Panc1 (cell line): ENCODE data around the gene MAD1L1. TPM values are rescaled to one million over a fixed set of nuclear protein-coding genes. Genes with fewer than 3 reads are reported as not detected.

Experiments
- ATAC-seq: fragments of 200-7000 bp; cut with Tn5 transposase; 2 replicates; pipeline ENCODE4 v1.9.1; 2020; ENCODE audit warnings: mild to moderate bottlenecking, moderate library complexity
- BruUV-seq: library from RNA; stranded (reverse); fragments of 400-500 nt; replicated peaks from 2 replicates; lab custom pipeline; 2021; lab: Mats Ljungman, UMichigan
- CTCF ChIA-PET: fragments of 300-600 bp; sonication (Branson Sonifier 250); formaldehyde crosslinking; loops from one replicate; lab custom pipeline; 2022; ENCODE audit warnings: antibody characterized with exemption; lab: Charles Lee
- POLR2A ChIA-PET: fragments of 300-600 bp; sonication (Branson Sonifier 250); formaldehyde crosslinking; loops from one replicate; lab custom pipeline; 2022; ENCODE audit warnings: antibody characterized with exemption; lab: Charles Lee
- DNase-seq: peaks from one replicate; pipeline ENCODE4 v3.0.0-alpha.2; 2010; ENCODE audit warnings: low read depth, low spot score
- H3K27ac ChIP-seq: 2 replicates; pipeline ENCODE4 v1.5.1; 2011; ENCODE audit warnings: mild to moderate bottlenecking, low read length, inconsistent platforms
- H3K27me3 ChIP-seq: fragments of 200-500 bp; sonication (Bioruptor generic); 2 replicates; pipeline ENCODE4 v1.6.0; 2014; ENCODE audit warnings: low read length, inconsistent platforms; ENCODE audit not compliant: control insufficient read depth, insufficient read depth
- H3K36me3 ChIP-seq: fragments of 200-500 bp; sonication (Bioruptor generic); 2 replicates; pipeline ENCODE4 v1.5.1; 2014; ENCODE audit warnings: inconsistent platforms, mild to moderate bottlenecking, low read length, moderate library complexity; ENCODE audit not compliant: control insufficient read depth, insufficient read depth
- H3K4me1 ChIP-seq: 2 replicates; pipeline ENCODE4 v1.5.1; 2011; ENCODE audit warnings: inconsistent platforms, mild to moderate bottlenecking, low read length, moderate library complexity; ENCODE audit not compliant: control insufficient read depth, insufficient read depth
- H3K4me3 ChIP-seq, 2 experiments: 2 replicates each; pipeline ENCODE4 v1.5.1; 2011 to 2012; ENCODE audit warnings: low read depth in 2 of 2, low read length in 2 of 2, mild to moderate bottlenecking in 2 of 2, inconsistent platforms in 1 of 2, moderate library complexity in 1 of 2
- H3K9me3 ChIP-seq: fragments of 200-500 bp; sonication (Bioruptor generic); 2 replicates; pipeline ENCODE4 v1.5.1; 2014; ENCODE audit warnings: low read depth, mild to moderate bottlenecking, inconsistent platforms, low read length, moderate library complexity; ENCODE audit not compliant: control insufficient read depth, insufficient read depth
- POLR2AphosphoS5 ChIP-seq: IDR thresholded peaks from 2 replicates; pipeline ENCODE4 v1.6.1; 2012; ENCODE audit warnings: mild to moderate bottlenecking, low read depth, low read length, moderate library complexity
- SIN3A ChIP-seq: IDR thresholded peaks from 2 replicates; pipeline ENCODE4 v1.6.1; 2012; ENCODE audit warnings: low read depth, mild to moderate bottlenecking, low read length, moderate library complexity, borderline replicate concordance; ENCODE audit not compliant: insufficient read depth
- TCF7L2 ChIP-seq: IDR thresholded peaks from 2 replicates; pipeline ENCODE4 v1.6.1; 2011; ENCODE audit warnings: mild to moderate bottlenecking, low read depth, low read length, inconsistent platforms
- in situ Hi-C: cut with HindIII; loops from 2 replicates; pipeline ENCODE4 v1.10.0; 2016; ENCODE audit warnings: low sequenced_read_pairs, low pct_unique_long_range_greater_than_20kb
- intact Hi-C: fragments of 100-400 bp; cut with micrococcal nuclease; formaldehyde crosslinking; loops from one replicate; pipeline ENCODE4 v1.10.0; 2022; ENCODE audit not compliant: unreplicated experiment
- total RNA-seq: library from RNA; stranded (reverse); gene quantifications from one replicate; pipeline ENCODE4 v1.2.1, GENCODE V29; 2021; ENCODE audit not compliant: unreplicated experiment
- TF ChIP-seq, protein P1 (sequence below): fragments of 450-650 bp; IDR thresholded peaks from 2 replicates; pipeline ENCODE4 v1.5.1; 2017; ENCODE audit warnings: mild to moderate bottlenecking
- TF ChIP-seq, protein P2 (sequence below), 2 experiments: IDR thresholded peaks; 2 replicates each; pipeline ENCODE4 v1.6.1; 2011 to 2012; ENCODE audit warnings: low read depth in 2 of 2, control low read depth in 1 of 2, low read length in 1 of 2, mild to moderate bottlenecking in 1 of 2, moderate library complexity in 1 of 2; ENCODE audit not compliant: insufficient read depth in 1 of 2

Gene MAD1L1
- total RNA-seq, 1 experiment from 2014 or later = 70.8 TPM

DNA sequence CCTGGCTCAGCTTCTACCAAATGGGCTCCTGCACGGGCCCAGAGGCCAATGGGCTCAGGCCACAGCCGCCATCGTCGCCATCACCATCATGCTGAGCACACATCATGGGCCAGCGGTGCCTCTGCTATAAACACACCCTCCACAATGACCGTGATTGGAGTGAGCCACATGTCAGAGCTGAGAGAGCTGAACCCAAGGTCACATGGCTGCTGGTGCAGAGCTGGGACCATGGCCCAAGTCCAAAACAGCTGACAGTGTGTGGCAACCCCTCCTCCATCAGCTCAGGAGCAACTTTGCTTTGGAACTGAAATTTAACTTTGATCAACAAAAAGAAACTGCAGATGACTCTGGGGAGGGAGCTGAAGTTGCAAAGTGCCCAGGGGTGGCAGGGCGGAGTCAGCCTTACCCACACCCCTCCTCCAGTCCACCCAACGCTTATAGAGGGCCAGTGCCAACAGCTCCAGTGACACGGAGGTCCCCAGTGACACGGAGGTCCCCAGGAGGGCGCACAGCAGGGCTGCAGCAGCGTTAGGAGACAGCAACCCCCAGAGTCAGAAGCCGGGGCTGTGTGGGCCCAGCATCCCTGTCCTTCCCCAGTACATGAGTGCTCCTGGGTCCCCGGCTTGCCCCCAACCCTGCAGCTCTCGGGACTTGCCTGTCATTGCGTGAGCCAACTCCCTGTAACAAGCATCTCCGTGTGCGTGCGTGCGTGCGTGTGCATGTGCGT lies 313.0 kb downstream of the MAD1L1 start:
- H3K27me3 ChIP-seq = no peaks in the 10 kb centered on the region
- no TSS peak for BruUV-seq
- POLR2A ChIA-PET = no interaction called here
- H3K27ac ChIP-seq = no peak overlapping the region
- TF ChIP-seq SIN3A (no peak), POLR2AphosphoS5 (no peak), TCF7L2 (no peak)
- TF ChIP-seq, protein P1, sequence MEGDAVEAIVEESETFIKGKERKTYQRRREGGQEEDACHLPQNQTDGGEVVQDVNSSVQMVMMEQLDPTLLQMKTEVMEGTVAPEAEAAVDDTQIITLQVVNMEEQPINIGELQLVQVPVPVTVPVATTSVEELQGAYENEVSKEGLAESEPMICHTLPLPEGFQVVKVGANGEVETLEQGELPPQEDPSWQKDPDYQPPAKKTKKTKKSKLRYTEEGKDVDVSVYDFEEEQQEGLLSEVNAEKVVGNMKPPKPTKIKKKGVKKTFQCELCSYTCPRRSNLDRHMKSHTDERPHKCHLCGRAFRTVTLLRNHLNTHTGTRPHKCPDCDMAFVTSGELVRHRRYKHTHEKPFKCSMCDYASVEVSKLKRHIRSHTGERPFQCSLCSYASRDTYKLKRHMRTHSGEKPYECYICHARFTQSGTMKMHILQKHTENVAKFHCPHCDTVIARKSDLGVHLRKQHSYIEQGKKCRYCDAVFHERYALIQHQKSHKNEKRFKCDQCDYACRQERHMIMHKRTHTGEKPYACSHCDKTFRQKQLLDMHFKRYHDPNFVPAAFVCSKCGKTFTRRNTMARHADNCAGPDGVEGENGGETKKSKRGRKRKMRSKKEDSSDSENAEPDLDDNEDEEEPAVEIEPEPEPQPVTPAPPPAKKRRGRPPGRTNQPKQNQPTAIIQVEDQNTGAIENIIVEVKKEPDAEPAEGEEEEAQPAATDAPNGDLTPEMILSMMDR = no peak
- TF ChIP-seq, protein P2, sequence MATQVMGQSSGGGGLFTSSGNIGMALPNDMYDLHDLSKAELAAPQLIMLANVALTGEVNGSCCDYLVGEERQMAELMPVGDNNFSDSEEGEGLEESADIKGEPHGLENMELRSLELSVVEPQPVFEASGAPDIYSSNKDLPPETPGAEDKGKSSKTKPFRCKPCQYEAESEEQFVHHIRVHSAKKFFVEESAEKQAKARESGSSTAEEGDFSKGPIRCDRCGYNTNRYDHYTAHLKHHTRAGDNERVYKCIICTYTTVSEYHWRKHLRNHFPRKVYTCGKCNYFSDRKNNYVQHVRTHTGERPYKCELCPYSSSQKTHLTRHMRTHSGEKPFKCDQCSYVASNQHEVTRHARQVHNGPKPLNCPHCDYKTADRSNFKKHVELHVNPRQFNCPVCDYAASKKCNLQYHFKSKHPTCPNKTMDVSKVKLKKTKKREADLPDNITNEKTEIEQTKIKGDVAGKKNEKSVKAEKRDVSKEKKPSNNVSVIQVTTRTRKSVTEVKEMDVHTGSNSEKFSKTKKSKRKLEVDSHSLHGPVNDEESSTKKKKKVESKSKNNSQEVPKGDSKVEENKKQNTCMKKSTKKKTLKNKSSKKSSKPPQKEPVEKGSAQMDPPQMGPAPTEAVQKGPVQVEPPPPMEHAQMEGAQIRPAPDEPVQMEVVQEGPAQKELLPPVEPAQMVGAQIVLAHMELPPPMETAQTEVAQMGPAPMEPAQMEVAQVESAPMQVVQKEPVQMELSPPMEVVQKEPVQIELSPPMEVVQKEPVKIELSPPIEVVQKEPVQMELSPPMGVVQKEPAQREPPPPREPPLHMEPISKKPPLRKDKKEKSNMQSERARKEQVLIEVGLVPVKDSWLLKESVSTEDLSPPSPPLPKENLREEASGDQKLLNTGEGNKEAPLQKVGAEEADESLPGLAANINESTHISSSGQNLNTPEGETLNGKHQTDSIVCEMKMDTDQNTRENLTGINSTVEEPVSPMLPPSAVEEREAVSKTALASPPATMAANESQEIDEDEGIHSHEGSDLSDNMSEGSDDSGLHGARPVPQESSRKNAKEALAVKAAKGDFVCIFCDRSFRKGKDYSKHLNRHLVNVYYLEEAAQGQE (IDR thresholded peaks at IDR 0.05; ENCODE audit: insufficient read depth in 1 of 2, low read depth in 2 of 2, low read length in 1 of 2) = no peak
- intact Hi-C loops (no loop called here), in situ Hi-C loops (no loop called here)
- no peak for DNase-seq
- no peaks in the 10 kb centered on the region for H3K9me3 ChIP-seq
- ATAC-seq = no peak
- no peaks in the 10 kb centered on the region for H3K36me3 ChIP-seq
- no peak overlapping the region for H3K4me3 ChIP-seq
- CTCF ChIA-PET = no interaction called here
- H3K4me1 ChIP-seq = no peaks in the 10 kb centered on the region

- no peak for ATAC-seq
- no peaks in the 10 kb centered on the region for H3K36me3 ChIP-seq
- H3K4me3 ChIP-seq = no peak overlapping the region
- no peak overlapping the region for H3K27ac ChIP-seq
- intact Hi-C loops (no loop called here), in situ Hi-C loops (no loop called here)
- no peak for TF ChIP-seq SIN3A
- TF ChIP-seq, protein P2 (IDR thresholded peaks at IDR 0.05; ENCODE audit: insufficient read depth in 1 of 2, low read depth in 2 of 2, low read length in 1 of 2) = no peak
- TF ChIP-seq TCF7L2 = no peak
- TF ChIP-seq, protein P1 = no peak
- TF ChIP-seq POLR2AphosphoS5 = no peak
- no peak for DNase-seq
- no peaks in the 10 kb centered on the region for H3K9me3 ChIP-seq
- POLR2A ChIA-PET = no interaction called here
- H3K4me1 ChIP-seq = no peaks in the 10 kb centered on the region
- no TSS peak for BruUV-seq
- no peaks in the 10 kb centered on the region for H3K27me3 ChIP-seq
- CTCF ChIA-PET = no interaction called here
Measured at GRCh38 chr7:1918881-1919525, 313.7 kb downstream of the MAD1L1 start.
